ENCODE results near the gene TBC1D22B. TPM values are rescaled to one million over a fixed set of nuclear protein-coding genes. Genes with fewer than 3 reads are reported as not detected.

TBC1D22B gene
- total and polyA plus RNA-seq, 2 of the 13 experiments (the other 11 are each of a cell fraction or from before 2014, with no cell fraction given), result 9.7 to 12.9 TPM

DNA sequence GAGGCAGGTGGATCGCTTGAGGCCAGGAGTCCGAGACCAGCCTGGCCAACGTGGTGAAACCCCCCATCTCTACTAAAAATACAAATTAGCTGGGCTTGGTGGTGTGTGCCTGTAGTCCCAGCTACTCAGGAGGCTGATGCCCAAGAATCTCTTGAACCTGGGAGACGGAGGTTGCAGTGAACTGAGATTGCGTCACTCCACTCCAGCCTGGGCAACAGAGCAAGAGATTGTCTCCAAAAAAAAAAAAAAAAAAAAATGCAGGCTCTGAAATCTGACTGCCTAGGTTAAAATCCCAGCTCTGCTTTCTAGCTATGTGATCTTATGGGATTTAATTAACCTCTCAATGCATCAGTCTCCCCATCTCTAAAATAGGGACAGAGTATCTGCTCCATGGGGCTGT lies 3.6 kb downstream of the TBC1D22B start (continued):
- TF ChIP-seq ATM (IDR thresholded peaks at IDR 0.05; ENCODE audit: borderline replicate concordance) (no peak), KDM4B (CRISPR knock-in tag; IDR thresholded peaks at IDR 0.05) (no peak), ZNF260 (CRISPR knock-in tag; IDR thresholded peaks at IDR 0.05; ENCODE audit: borderline replicate concordance, low read depth) (no peak), ZNF766 (CRISPR knock-in tag; IDR thresholded peaks at IDR 0.05; ENCODE audit: borderline replicate concordance) (no peak), MXD4 (CRISPR knock-in tag; IDR thresholded peaks at IDR 0.05) (no peak), STAG1 (CRISPR knock-in tag; IDR thresholded peaks at IDR 0.05) (no peak), HMG20B (CRISPR knock-in tag; conservative IDR thresholded peaks at IDR 0.05) (no peak)

DNA sequence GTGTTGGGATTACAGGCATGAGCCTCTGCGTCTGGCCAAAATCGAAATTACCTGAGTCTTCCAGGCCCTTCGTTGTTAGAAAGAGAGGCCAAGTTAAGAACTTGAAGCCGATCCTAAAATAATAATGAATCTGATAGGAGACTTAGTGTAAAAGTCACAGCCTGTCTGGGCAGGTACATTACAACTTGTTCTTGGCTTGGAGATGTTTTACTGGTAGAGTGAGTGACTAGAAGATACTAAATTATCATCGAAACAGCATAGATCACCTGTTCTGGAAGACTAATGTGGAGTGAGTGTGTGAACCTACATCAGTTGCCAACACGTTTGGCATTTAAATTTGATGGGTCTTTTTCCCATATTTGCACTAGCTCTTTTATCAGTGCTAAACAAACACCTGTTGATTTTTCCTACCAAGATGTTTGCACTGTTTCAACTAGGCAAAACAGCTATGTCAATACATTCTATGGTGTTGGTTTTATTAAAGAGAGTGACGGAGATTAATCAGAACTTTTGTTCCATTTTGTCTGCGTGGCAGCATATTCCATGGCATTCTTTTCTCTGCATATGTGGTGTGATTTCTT lies 5.0 kb downstream of the TBC1D22B start:
- peaks cover 4% of the 10 kb centered on the region; the same call in 1 of the 2 replicates for H4K20me1 ChIP-seq (ENCODE audit: insufficient read depth, low read length)
- CTCF ChIA-PET (ENCODE audit: low intra/inter-chr PET ratio, low total read pairs), result no interaction called here
- H3K4me1 ChIP-seq (ENCODE audit: insufficient read depth, low read length), result peaks cover 43% of the 10 kb centered on the region
- H3K9ac ChIP-seq (ENCODE audit: insufficient read depth, low read depth, low read length), result no peak overlapping the region
- no peak overlapping the region for H3K27ac ChIP-seq (ENCODE audit: extremely low read length, insufficient read depth, low read length)
- POLR2A ChIA-PET, result interaction anchor here (0.6 to 0.9 kb wide), 2 partner anchors 40 to 448 kb away, joined by 3 to 4 read pairs; no protein-coding TSS in a partner anchor
- H3K36me3 ChIP-seq (replicated peaks in 1 of 2; ENCODE audit: control insufficient read depth in 1 of 2, insufficient read depth in 2 of 2, low read length in 2 of 2), result no peaks in the 10 kb centered on the region
- FAIRE-seq (peak; percentile 74), DNase-seq (ENCODE audit: low spot score) (no peak), ATAC-seq (no peak)
- WGBS (ENCODE audit: low lambda C conversion rate), result 79% methylated on average over 8 of the region's 8 CpGs
- H2AFZ ChIP-seq (ENCODE audit: low read length), result no peak overlapping the region
- no peak overlapping the region for H3K4me3 ChIP-seq (replicated peaks in 1 of 3; ENCODE audit: insufficient read depth in 1 of 3, low read depth in 2 of 3, low read length in 3 of 3)
- no peak overlapping the region for H3K4me2 ChIP-seq (ENCODE audit: low read depth, low read length)
- H3K9me3 ChIP-seq (ENCODE audit: low read length), result no peaks in the 10 kb centered on the region
- H3K27me3 ChIP-seq (ENCODE audit: control insufficient read depth in 1 of 2, insufficient read depth in 2 of 2, low read length in 2 of 2), result no peaks in the 10 kb centered on the region; a peak in 1 of 5 replicates
- H3K79me2 ChIP-seq (ENCODE audit: insufficient read depth, low read length), result peaks cover 62% of the 10 kb centered on the region
- intact Hi-C loops (cut with micrococcal nuclease; ENCODE audit: unreplicated experiment), result no loop called here
- no TSS peak for BruUV-seq (replicated peaks)
- in situ Hi-C loops (cut with HindIII; ENCODE audit: extremely low pct_ligation_motif_present, low pct_unique_long_range_greater_than_20kb), result no loop called here
- no peak for TF ChIP-seq FOXP1 (IDR thresholded peaks at IDR 0.05)
- peak; percentile 21; the same call in 1 of the 2 replicates for TF ChIP-seq FOXP1 (CRISPR knock-in tag; IDR thresholded peaks at IDR 0.05)
- no peak for TF ChIP-seq GZF1 (CRISPR knock-in tag; IDR thresholded peaks at IDR 0.05)

All from HepG2 (cell line).